Hepatocyte (in vitro differentiated cells): ENCODE results near the gene FOLR2.

Experiments used
- EZH2 ChIP-seq: fragments of 200-600 bp; sonication (generic); IDR thresholded peaks from 2 replicates; pipeline ENCODE4 v1.6.1; 2016; ENCODE audit warnings: antibody characterized with exemption, mild to moderate bottlenecking, borderline replicate concordance
- EZH2phosphoT487 ChIP-seq: fragments of 200-600 bp; sonication (generic); IDR thresholded peaks from one replicate; pipeline ENCODE4 v1.6.1; 2018; ENCODE audit warnings: antibody characterized with exemption, mild to moderate bottlenecking, low read depth, moderate library complexity; ENCODE audit not compliant: unreplicated experiment, severe bottlenecking
- TF ChIP-seq, protein P1 (sequence below): fragments of 200-600 bp; sonication (generic); IDR thresholded peaks from 2 replicates; pipeline ENCODE4 v1.5.1; 2016; ENCODE audit warnings: antibody characterized with exemption, mild to moderate bottlenecking; ENCODE audit not compliant: poor library complexity

DNA sequence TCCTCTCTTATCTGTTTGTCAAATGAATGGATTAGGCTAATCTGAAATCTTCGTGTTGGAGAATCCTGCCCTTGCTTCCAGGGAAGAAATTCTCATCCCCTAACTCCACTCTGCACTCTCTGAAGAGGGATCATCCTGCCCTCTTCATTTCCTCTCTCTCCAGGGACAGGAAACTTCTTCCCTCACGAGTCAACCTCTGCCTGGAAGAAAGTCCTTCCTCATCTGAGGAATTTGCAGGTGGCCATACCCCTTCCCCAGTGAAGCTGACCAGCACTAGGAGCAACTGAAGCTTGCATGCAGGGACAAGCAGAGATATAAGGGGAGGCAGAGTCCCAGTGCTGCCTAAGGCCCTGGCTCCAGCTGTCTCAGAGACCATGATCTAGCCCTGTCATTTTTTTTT lies 31.0 kb downstream of the FOLR2 start:
- TF ChIP-seq, protein P1, sequence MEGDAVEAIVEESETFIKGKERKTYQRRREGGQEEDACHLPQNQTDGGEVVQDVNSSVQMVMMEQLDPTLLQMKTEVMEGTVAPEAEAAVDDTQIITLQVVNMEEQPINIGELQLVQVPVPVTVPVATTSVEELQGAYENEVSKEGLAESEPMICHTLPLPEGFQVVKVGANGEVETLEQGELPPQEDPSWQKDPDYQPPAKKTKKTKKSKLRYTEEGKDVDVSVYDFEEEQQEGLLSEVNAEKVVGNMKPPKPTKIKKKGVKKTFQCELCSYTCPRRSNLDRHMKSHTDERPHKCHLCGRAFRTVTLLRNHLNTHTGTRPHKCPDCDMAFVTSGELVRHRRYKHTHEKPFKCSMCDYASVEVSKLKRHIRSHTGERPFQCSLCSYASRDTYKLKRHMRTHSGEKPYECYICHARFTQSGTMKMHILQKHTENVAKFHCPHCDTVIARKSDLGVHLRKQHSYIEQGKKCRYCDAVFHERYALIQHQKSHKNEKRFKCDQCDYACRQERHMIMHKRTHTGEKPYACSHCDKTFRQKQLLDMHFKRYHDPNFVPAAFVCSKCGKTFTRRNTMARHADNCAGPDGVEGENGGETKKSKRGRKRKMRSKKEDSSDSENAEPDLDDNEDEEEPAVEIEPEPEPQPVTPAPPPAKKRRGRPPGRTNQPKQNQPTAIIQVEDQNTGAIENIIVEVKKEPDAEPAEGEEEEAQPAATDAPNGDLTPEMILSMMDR = no peak
- TF ChIP-seq EZH2 (no peak), EZH2phosphoT487 (no peak)
